GM23248 (cell line): ENCODE measurements around the gene CIB2. TPM values are rescaled to one million over a fixed set of nuclear protein-coding genes. Genes with fewer than 3 reads are reported as not detected.

Experiments
- DNase-seq: peaks from one replicate; pipeline ENCODE4 v3.0.0-alpha.2; 2015
- H2AFZ ChIP-seq: fragments of 200-600 bp; sonication (generic); 2 replicates; pipeline ENCODE4 v1.6.1; 2016; ENCODE audit warnings: antibody characterized with exemption
- H3F3A ChIP-seq: fragments of 200-600 bp; sonication (generic); 2 replicates; pipeline ENCODE4 v1.6.1; 2016; ENCODE audit warnings: mild to moderate bottlenecking, antibody characterized with exemption, mixed run types; ENCODE audit not compliant: insufficient read depth
- H3K27ac ChIP-seq: fragments of 200-600 bp; sonication (generic); 2 replicates; pipeline ENCODE4 v1.5.1; 2016; ENCODE audit warnings: mild to moderate bottlenecking
- H3K27me3 ChIP-seq: fragments of 200-600 bp; sonication (generic); replicated peaks from 2 replicates; pipeline ENCODE4 v1.6.1; 2016; ENCODE audit warnings: mild to moderate bottlenecking; ENCODE audit not compliant: insufficient read depth
- H3K36me3 ChIP-seq: fragments of 200-600 bp; sonication (generic); 2 replicates; pipeline ENCODE4 v1.6.1; 2016; ENCODE audit warnings: low read depth, mild to moderate bottlenecking
- H3K4me1 ChIP-seq: fragments of 200-600 bp; sonication (generic); 2 replicates; pipeline ENCODE4 v1.6.1; 2016; ENCODE audit warnings: mild to moderate bottlenecking; ENCODE audit not compliant: insufficient read depth
- H3K4me2 ChIP-seq: fragments of 200-600 bp; sonication (generic); one replicate; pipeline ENCODE4 v1.6.1; 2016; ENCODE audit warnings: mild to moderate bottlenecking; ENCODE audit not compliant: unreplicated experiment
- H3K4me3 ChIP-seq: fragments of 200-600 bp; sonication (generic); 2 replicates; pipeline ENCODE4 v1.5.1; 2016; ENCODE audit warnings: mild to moderate bottlenecking
- H3K79me2 ChIP-seq: fragments of 200-600 bp; sonication (generic); 2 replicates; pipeline ENCODE4 v1.6.1; 2016; ENCODE audit warnings: mild to moderate bottlenecking; ENCODE audit not compliant: insufficient read depth
- H3K9ac ChIP-seq: fragments of 200-600 bp; sonication (generic); 2 replicates; pipeline ENCODE4 v1.6.1; 2016; ENCODE audit warnings: mild to moderate bottlenecking
- H3K9me2 ChIP-seq: fragments of 200-600 bp; sonication (generic); 2 replicates; pipeline ENCODE4 v1.6.1; 2016; ENCODE audit warnings: mixed run types, mild to moderate bottlenecking, moderate library complexity; ENCODE audit not compliant: insufficient read depth
- H3K9me3 ChIP-seq: fragments of 200-600 bp; sonication (generic); one replicate; pipeline ENCODE4 v1.6.1; 2017; ENCODE audit warnings: low read depth
- H4K20me1 ChIP-seq: fragments of 200-600 bp; sonication (generic); 2 replicates; pipeline ENCODE4 v1.6.0; 2016; ENCODE audit not compliant: insufficient read depth
- EZH2 ChIP-seq: fragments of 200-600 bp; sonication (generic); IDR thresholded peaks from 2 replicates; pipeline ENCODE4 v1.6.1; 2018; ENCODE audit warnings: antibody characterized with exemption, mild to moderate bottlenecking; ENCODE audit not compliant: insufficient read depth, poor library complexity, severe bottlenecking
- EZH2phosphoT487 ChIP-seq: fragments of 200-600 bp; sonication (generic); IDR thresholded peaks from 2 replicates; pipeline ENCODE4 v1.6.1; 2018; ENCODE audit warnings: antibody characterized with exemption, moderate library complexity, mild to moderate bottlenecking, low read depth; ENCODE audit not compliant: insufficient read depth
- whole genome bisulfite sequencing, 2 experiments: methylation state at CpG; one replicate each; pipeline ENCODE4 v1.1.6; 2015 to 2017; ENCODE audit warnings: low lambda C conversion rate in 2 of 2, low coverage in 1 of 2; ENCODE audit errors: missing lambda C conversion rate in 2 of 2; 5-methylcytosine and 5-hydroxymethylcytosine counted together
- in situ Hi-C: fragments of 300-500 bp; cut with MboI; formaldehyde crosslinking; loops from 2 replicates; pipeline ENCODE4 v1.15.0; 2020
- polyA plus RNA-seq: library from polyadenylated mRNA; unstranded; fragments of >200 nt; fragmentation: Nextera tagmentation; extraction: Ambion mirVana; gene quantifications from 2 replicates; pipeline ENCODE4 v1.2.1, GENCODE V29; 2016
- total RNA-seq: library from RNA; depleted of rRNA; stranded (reverse); fragments of >200 nt; shearing (Covaris generic); gene quantifications from 2 replicates; pipeline ENCODE4 v1.2.3, GENCODE V29; 2014; rRNA removed

CIB2 gene
- total RNA-seq: 1.4 and 3.4 TPM in 2 replicates
- 2.3 and 2.9 TPM in 2 replicates for polyA plus RNA-seq

GRCh38 chr15:78131295-78132061 is at the start of gene CIB2:
Gene CIB2, minus strand, starts transcription at chr15:78131445. Its CDS starts 230 bp downstream, at chr15:78131215.
- Histone ChIP-seq H3K79me2 (no peaks in the 10 kb centered on the region), H3K4me1 (peaks cover 3% of the 10 kb centered on the region; the same call in 1 of the 2 replicates), H4K20me1 (no peaks in the 10 kb centered on the region), H3K4me3 (peak within 1 kb of the TSS; percentile 73), H3K9me3 (no peaks in the 10 kb centered on the region), H3K27ac (no peak within 1 kb of the TSS), H3K9me2 (no peaks in the 10 kb centered on the region), H3K36me3 (no peaks in the 10 kb centered on the region), H3K4me2 (peak within 1 kb of the TSS; percentile 70), H2AFZ (peak within 1 kb of the TSS; percentile 91), H3K9ac (peak within 1 kb of the TSS; percentile 87), H3K27me3 (no peaks in the 10 kb centered on the region), H3F3A (no peaks in the 10 kb centered on the region)
- TF ChIP-seq EZH2: no peak
- no peak for TF ChIP-seq EZH2phosphoT487
- peak; percentile 82 for DNase-seq
- WGBS, 2 experiments: 2 to 3% methylated on average over 32 to 74 of the region's 79 CpGs
- in situ Hi-C loops: no loop called here

- H3K4me3 ChIP-seq: no peak overlapping the region
- WGBS, 2 experiments: 61 to 63% methylated on average over 5 of the region's 5 CpGs
- no peaks in the 10 kb centered on the region for H3K4me1 ChIP-seq
- no peaks in the 10 kb centered on the region for H3K9me2 ChIP-seq
- in situ Hi-C loops: no loop called here
- H3K36me3 ChIP-seq: no peaks in the 10 kb centered on the region
- DNase-seq: no peak
- no peaks in the 10 kb centered on the region for H3K79me2 ChIP-seq
- no peak overlapping the region for H3K4me2 ChIP-seq
- no peak overlapping the region for H2AFZ ChIP-seq
- H4K20me1 ChIP-seq: no peaks in the 10 kb centered on the region
- peaks cover 4% of the 10 kb centered on the region; the same call in 1 of the 2 replicates for H3K27me3 ChIP-seq
- H3K9ac ChIP-seq: no peak overlapping the region
- TF ChIP-seq EZH2phosphoT487: no peak
- H3K27ac ChIP-seq: no peak overlapping the region
- no peaks in the 10 kb centered on the region for H3F3A ChIP-seq
- H3K9me3 ChIP-seq: no peaks in the 10 kb centered on the region
These were observed 48.7 kb upstream of the CIB2 start for GRCh38 chr15:78179906-78180305.

- Histone ChIP-seq H3K9me3 (no peaks in the 10 kb centered on the region), H2AFZ (no peak overlapping the region), H3K36me3 (no peaks in the 10 kb centered on the region), H3K4me3 (no peak overlapping the region), H3K27me3 (no peaks in the 10 kb centered on the region), H3K4me2 (no peak overlapping the region), H3K27ac (no peak overlapping the region), H3K4me1 (no peaks in the 10 kb centered on the region), H3K9me2 (no peaks in the 10 kb centered on the region), H3K9ac (no peak overlapping the region), H4K20me1 (no peaks in the 10 kb centered on the region), H3K79me2 (no peaks in the 10 kb centered on the region), H3F3A (no peaks in the 10 kb centered on the region)
- in situ Hi-C loops: no loop called here
- no peak for DNase-seq
- TF ChIP-seq EZH2phosphoT487 (no peak), EZH2 (no peak)
- WGBS, 2 experiments: 65 to 78% methylated on average over 12 of the region's 12 CpGs
These were observed 48.1 kb upstream of the CIB2 start for GRCh38 chr15:78179286-78179840.

DNA sequence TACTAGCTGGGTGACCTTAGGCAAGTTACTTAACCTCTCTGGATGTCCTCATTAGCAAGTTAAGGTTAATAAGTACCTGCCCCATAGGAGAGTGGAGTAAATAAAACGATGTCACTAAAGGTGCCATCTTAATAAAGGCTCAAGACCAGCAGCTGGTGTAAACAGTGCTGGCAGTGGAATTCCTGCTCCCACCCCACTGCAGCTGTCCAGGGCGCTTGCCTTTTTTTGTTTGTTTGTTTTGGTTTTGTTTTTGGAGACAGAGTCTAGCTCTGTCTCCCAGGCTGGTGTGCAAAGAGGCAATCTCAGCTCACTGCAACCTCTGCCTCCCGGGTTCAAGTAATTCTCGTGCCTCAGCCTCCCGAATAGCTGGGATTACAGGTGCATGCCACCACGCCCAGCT is 46.8 kb upstream of the CIB2 start:
- H3K36me3 ChIP-seq: no peaks in the 10 kb centered on the region
- no peak for TF ChIP-seq EZH2
- TF ChIP-seq EZH2phosphoT487: no peak
- H2AFZ ChIP-seq: no peak overlapping the region
- no peaks in the 10 kb centered on the region for H3F3A ChIP-seq
- H3K27ac ChIP-seq: no peak overlapping the region
- no peaks in the 10 kb centered on the region for H4K20me1 ChIP-seq
- H3K9me2 ChIP-seq: no peaks in the 10 kb centered on the region
- no peaks in the 10 kb centered on the region for H3K9me3 ChIP-seq
- H3K4me2 ChIP-seq: no peak overlapping the region
- no peak overlapping the region for H3K9ac ChIP-seq
- no peaks in the 10 kb centered on the region for H3K4me1 ChIP-seq
- no peak overlapping the region for H3K4me3 ChIP-seq
- H3K79me2 ChIP-seq: no peaks in the 10 kb centered on the region
- H3K27me3 ChIP-seq: no peaks in the 10 kb centered on the region
- no peak for DNase-seq
- WGBS, 2 experiments: 53 to 60% methylated on average over 6 of the region's 6 CpGs
- in situ Hi-C loops: no loop called here
